HCT116 (cell line): ENCODE measurements around the gene UBE3D.

Experiments
- CTCF ChIP-seq, 3 experiments: fragments of 200-600 bp in 1 of 3; sonication (generic) in 1 of 3; IDR thresholded peaks in 2 of 3; conservative IDR thresholded peaks in 1 of 3; 2 replicates each; pipeline ENCODE4 v1.5.1; 2012 to 2017; ENCODE audit warnings: low read depth in 2 of 3, low read length in 2 of 3, antibody characterized with exemption in 1 of 3, borderline replicate concordance in 1 of 3, control low read depth in 1 of 3, mild to moderate bottlenecking in 1 of 3, mixed read lengths in 1 of 3, mixed run types in 1 of 3, moderate library complexity in 1 of 3; ENCODE audit not compliant: insufficient read depth in 1 of 3
- EGR1 ChIP-seq: IDR thresholded peaks from 2 replicates; pipeline ENCODE4 v1.6.1; 2012; ENCODE audit warnings: low read depth
- EZH2 ChIP-seq: fragments of 200-600 bp; sonication (generic); IDR thresholded peaks from 2 replicates; pipeline ENCODE4 v1.6.1; 2017; ENCODE audit warnings: antibody characterized with exemption, mixed run types
- YY1 ChIP-seq: IDR thresholded peaks from 2 replicates; pipeline ENCODE4 v1.6.1; 2011; ENCODE audit warnings: low read length, low read depth, moderate library complexity, mild to moderate bottlenecking; ENCODE audit not compliant: insufficient replicate concordance; ENCODE audit errors: extremely low read depth

- TF ChIP-seq EZH2, result no peak
- TF ChIP-seq CTCF (IDR thresholded peaks at IDR 0.05 in 2 of 3, conservative IDR thresholded peaks at IDR 0.05 in 1 of 3; ENCODE audit: borderline replicate concordance in 1 of 3, insufficient read depth in 1 of 3, low read depth in 2 of 3, low read length in 2 of 3), result no peak
- no peak for TF ChIP-seq EGR1
- no peak for TF ChIP-seq YY1
Measured at GRCh38 chr6:82951389-82951788, 114.3 kb downstream of the UBE3D start.
